ENCODE data around the gene VPS33A.

The VPS33A gene

DNA sequence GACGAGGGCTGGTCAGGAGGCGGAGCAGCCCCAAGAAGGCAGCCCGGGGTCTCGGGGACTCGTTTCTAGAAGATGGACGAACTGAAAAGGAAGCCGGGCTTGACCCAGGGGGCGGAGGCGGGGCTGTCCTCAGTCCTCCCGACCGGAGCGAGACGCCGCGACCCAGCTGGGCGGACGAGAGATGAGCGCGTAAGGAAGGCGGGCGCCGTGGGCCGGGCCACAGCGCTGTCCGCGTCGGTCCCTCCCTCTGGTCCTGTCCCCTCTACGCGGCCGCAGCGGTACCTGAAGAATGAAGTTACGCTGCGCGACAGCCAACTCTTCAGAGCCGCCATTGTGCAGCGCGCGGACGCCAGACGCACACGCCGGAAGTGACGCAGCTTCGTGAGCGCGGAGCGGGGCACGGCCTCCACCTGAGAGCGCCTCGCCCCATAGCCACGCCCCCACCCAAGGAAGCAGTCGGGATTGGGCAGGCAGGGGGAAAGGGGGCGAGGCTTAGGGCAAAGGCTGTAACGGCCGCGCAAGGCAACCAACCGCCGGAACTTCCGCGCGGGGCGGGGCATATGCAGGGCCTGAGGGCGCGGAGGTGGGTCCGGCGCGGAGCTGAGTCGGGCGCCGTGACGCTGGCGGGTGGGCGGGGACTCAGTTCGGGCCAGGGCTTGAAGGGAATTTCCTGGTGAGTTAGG, 40.5 kb downstream of the VPS33A start, which contains the start of gene DIABLO:
DIABLO (minus strand) TSS at position 370 of the 683 bp plus-strand sequence; CDS start at position 332, 38 bp downstream.
- H3K36me3 ChIP-seq (ENCODE audit: insufficient read depth, low read length): peaks cover 25% of the 10 kb centered on the region
- H3K27me3 ChIP-seq (ENCODE audit: control insufficient read depth, insufficient read depth, low read length): no peaks in the 10 kb centered on the region
- peak within 1 kb of the TSS; percentile 93 for H3K9ac ChIP-seq (ENCODE audit: low read depth, low read length)
- peaks cover 17% of the 10 kb centered on the region for H3K4me1 ChIP-seq (ENCODE audit: control insufficient read depth, insufficient read depth, low read length)
- H3K4me2 ChIP-seq (ENCODE audit: low read length): peak within 1 kb of the TSS; percentile 93
- peak within 1 kb of the TSS; percentile 95 for H3K4me3 ChIP-seq (ENCODE audit: low read length)
- no peaks in the 10 kb centered on the region for H3K9me3 ChIP-seq (replicated peaks; ENCODE audit: low read length)

DNA sequence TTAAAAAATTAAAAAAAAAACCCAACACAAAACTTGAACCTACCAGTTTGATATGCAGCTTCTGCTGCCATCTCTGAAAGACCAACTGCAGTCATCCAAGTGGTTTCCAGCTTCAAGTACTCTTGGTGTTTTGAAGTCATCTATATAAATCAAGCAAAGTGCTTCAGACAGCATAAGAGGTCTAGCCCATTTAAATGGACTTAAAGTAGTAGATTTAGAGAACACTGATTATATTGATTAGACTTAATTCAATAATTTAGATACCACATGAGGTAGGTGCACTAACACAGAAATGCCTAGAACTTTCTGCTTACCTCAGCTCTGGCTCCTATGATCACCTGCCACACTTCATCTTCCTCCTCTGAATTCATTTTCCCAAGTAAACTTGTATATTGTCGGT, 49.8 kb downstream of the VPS33A start:
- Histone ChIP-seq H3K27me3 (ENCODE audit: control insufficient read depth, insufficient read depth, low read length) (no peaks in the 10 kb centered on the region), H3K9me3 (replicated peaks; ENCODE audit: low read length) (no peaks in the 10 kb centered on the region), H3K4me3 (ENCODE audit: low read length) (no peak overlapping the region), H3K36me3 (ENCODE audit: insufficient read depth, low read length) (peaks cover 57% of the 10 kb centered on the region), H3K4me1 (ENCODE audit: control insufficient read depth, insufficient read depth, low read length) (no peaks in the 10 kb centered on the region), H3K9ac (ENCODE audit: low read depth, low read length) (no peak overlapping the region), H3K4me2 (ENCODE audit: low read length) (no peak overlapping the region)

DNA sequence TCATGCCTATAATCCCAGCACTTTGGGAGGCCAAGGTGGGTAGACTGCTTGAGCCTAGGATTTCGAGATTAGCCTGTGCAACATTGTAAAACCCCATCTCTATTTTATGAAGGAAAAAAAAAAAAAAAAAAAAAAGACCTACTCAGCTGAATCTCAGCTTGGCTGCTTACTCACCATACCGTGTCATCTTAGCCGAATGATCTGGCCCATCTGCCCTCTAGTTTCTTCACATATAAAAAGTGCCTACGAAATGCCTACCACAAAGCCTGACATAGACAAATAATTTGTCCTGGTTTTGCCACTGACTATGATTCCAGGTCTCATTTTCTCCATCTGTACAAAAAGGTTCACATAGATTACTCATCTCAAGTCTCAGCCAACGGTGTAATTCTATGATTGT, 50.5 kb downstream of the VPS33A start:
- Histone ChIP-seq H3K9me3 (replicated peaks; ENCODE audit: low read length) (no peaks in the 10 kb centered on the region), H3K36me3 (ENCODE audit: insufficient read depth, low read length) (peaks cover 55% of the 10 kb centered on the region), H3K27me3 (ENCODE audit: control insufficient read depth, insufficient read depth, low read length) (no peaks in the 10 kb centered on the region), H3K4me2 (ENCODE audit: low read length) (no peak overlapping the region), H3K9ac (ENCODE audit: low read depth, low read length) (no peak overlapping the region), H3K4me3 (ENCODE audit: low read length) (no peak overlapping the region), H3K4me1 (ENCODE audit: control insufficient read depth, insufficient read depth, low read length) (no peaks in the 10 kb centered on the region)

DNA sequence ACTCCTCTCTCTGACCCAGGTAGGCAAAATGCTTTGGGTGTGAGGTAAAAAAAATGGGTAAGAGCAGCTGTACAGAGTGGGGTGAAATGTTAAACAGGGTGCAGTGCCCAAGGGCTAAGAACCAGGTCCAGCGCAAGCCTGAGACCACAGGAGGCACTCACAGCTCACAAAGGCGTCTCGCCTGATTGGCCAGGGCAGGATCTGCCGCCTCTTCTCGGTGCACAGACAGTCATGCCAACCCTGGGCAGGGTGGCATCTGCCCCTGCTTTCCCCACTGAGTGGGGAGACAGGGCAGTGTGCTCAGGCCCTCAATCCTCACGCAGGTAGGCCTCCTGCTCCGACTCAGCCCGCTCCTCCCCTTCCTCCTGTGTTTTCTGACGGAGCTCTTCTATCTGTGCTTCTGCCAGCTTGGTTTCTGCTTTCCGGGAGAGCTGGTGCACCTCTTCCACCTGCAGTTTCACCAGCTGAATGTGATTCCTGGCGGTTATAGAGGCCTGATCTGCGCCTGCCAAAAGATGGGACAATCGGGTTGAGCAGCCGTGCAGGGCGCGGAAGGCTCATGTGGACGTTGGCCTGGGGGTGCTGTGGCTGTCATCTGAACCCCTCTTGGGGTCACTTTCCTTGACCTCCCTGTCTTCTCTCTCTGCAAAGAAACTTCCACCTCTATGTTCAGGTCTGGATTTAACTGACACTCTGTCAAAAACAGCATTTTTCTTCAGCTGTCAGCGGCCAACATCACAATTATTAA, 58.0 kb downstream of the VPS33A start:
- Histone ChIP-seq H3K4me2 (ENCODE audit: low read length) (no peak overlapping the region), H3K9me3 (replicated peaks; ENCODE audit: low read length) (no peaks in the 10 kb centered on the region), H3K4me3 (ENCODE audit: low read length) (no peak overlapping the region), H3K36me3 (ENCODE audit: insufficient read depth, low read length) (peaks cover 46% of the 10 kb centered on the region), H3K4me1 (ENCODE audit: control insufficient read depth, insufficient read depth, low read length) (peaks cover 7% of the 10 kb centered on the region), H3K27me3 (ENCODE audit: control insufficient read depth, insufficient read depth, low read length) (peaks cover 20% of the 10 kb centered on the region), H3K9ac (ENCODE audit: low read depth, low read length) (no peak overlapping the region)

DNA sequence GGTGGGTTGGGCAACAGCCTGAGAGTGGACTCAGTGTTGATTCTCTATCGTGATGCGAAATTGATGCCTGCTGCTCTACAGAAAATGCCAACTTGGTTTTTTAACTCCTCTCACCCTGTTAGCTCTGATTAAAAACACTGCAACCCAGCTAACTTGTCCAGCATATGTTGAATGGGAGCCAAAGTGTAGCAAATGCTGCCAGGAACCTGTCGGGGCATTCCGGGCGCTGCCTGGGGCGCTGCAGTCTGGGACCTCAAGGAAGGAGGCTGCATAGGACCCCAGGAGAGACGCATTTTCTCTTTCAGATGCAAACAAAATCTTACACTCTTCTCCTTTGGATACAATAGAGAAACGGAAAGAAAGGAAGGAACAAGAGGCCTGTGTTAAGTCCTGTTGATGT, 58.9 kb downstream of the VPS33A start:
- no peak overlapping the region for H3K4me3 ChIP-seq (ENCODE audit: low read length)
- peaks cover 12% of the 10 kb centered on the region for H3K4me1 ChIP-seq (ENCODE audit: control insufficient read depth, insufficient read depth, low read length)
- H3K4me2 ChIP-seq (ENCODE audit: low read length): no peak overlapping the region
- H3K9ac ChIP-seq (ENCODE audit: low read depth, low read length): no peak overlapping the region
- peaks cover 40% of the 10 kb centered on the region for H3K36me3 ChIP-seq (ENCODE audit: insufficient read depth, low read length)
- H3K27me3 ChIP-seq (ENCODE audit: control insufficient read depth, insufficient read depth, low read length): peaks cover 20% of the 10 kb centered on the region
- no peaks in the 10 kb centered on the region for H3K9me3 ChIP-seq (replicated peaks; ENCODE audit: low read length)

DNA sequence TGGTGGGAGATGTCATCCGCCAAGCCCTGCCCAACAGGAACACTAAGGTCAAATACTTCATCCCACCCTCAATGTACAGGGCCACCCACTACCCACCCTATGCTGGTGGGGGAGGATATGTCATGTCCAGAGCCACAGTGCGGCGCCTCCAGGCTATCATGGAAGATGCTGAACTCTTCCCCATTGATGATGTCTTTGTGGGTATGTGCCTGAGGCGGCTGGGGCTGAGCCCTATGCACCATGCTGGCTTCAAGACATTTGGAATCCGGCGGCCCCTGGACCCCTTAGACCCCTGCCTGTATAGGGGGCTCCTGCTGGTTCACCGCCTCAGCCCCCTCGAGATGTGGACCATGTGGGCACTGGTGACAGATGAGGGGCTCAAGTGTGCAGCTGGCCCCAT, 59.3 kb downstream of the VPS33A start:
- peaks cover 36% of the 10 kb centered on the region for H3K36me3 ChIP-seq (ENCODE audit: insufficient read depth, low read length)
- H3K9ac ChIP-seq (ENCODE audit: low read depth, low read length): no peak overlapping the region

DNA sequence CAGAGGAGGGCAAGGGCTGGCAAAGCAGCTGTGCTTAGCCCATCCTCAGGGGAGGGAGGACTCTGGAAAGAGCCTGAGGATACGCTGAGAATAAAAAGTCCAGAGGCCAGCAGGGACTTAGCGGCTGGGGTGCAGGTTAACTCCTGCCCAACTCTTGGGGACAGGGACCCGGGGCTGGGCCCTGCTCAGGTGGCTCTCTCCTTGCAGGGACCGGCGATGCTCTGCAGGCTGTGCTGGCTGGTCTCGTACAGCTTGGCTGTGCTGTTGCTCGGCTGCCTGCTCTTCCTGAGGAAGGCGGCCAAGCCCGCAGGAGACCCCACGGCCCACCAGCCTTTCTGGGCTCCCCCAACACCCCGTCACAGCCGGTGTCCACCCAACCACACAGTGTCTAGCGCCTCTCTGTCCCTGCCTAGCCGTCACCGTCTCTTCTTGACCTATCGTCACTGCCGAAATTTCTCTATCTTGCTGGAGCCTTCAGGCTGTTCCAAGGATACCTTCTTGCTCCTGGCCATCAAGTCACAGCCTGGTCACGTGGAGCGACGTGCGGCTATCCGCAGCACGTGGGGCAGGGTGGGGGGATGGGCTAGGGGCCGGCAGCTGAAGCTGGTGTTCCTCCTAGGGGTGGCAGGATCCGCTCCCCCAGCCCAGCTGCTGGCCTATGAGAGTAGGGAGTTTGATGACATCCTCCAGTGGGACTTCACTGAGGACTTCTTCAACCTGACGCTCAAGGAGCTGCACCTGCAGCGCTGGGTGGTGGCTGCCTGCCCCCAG, 60.0 kb downstream of the VPS33A start:
- Histone ChIP-seq H3K4me1 (ENCODE audit: control insufficient read depth, insufficient read depth, low read length) (peaks cover 12% of the 10 kb centered on the region), H3K4me2 (ENCODE audit: low read length) (no peak overlapping the region), H3K36me3 (ENCODE audit: insufficient read depth, low read length) (peaks cover 32% of the 10 kb centered on the region), H3K9ac (ENCODE audit: low read depth, low read length) (no peak overlapping the region), H3K9me3 (replicated peaks; ENCODE audit: low read length) (no peaks in the 10 kb centered on the region), H3K4me3 (ENCODE audit: low read length) (no peak overlapping the region), H3K27me3 (ENCODE audit: control insufficient read depth, insufficient read depth, low read length) (peaks cover 20% of the 10 kb centered on the region)

More for the DNA sequence above, 59.3 kb downstream of the VPS33A start:
- no peak overlapping the region for H3K4me2 ChIP-seq (ENCODE audit: low read length)
- peaks cover 12% of the 10 kb centered on the region for H3K4me1 ChIP-seq (ENCODE audit: control insufficient read depth, insufficient read depth, low read length)
- no peak overlapping the region for H3K4me3 ChIP-seq (ENCODE audit: low read length)
- peaks cover 20% of the 10 kb centered on the region for H3K27me3 ChIP-seq (ENCODE audit: control insufficient read depth, insufficient read depth, low read length)
- H3K9me3 ChIP-seq (replicated peaks; ENCODE audit: low read length): no peaks in the 10 kb centered on the region

DNA sequence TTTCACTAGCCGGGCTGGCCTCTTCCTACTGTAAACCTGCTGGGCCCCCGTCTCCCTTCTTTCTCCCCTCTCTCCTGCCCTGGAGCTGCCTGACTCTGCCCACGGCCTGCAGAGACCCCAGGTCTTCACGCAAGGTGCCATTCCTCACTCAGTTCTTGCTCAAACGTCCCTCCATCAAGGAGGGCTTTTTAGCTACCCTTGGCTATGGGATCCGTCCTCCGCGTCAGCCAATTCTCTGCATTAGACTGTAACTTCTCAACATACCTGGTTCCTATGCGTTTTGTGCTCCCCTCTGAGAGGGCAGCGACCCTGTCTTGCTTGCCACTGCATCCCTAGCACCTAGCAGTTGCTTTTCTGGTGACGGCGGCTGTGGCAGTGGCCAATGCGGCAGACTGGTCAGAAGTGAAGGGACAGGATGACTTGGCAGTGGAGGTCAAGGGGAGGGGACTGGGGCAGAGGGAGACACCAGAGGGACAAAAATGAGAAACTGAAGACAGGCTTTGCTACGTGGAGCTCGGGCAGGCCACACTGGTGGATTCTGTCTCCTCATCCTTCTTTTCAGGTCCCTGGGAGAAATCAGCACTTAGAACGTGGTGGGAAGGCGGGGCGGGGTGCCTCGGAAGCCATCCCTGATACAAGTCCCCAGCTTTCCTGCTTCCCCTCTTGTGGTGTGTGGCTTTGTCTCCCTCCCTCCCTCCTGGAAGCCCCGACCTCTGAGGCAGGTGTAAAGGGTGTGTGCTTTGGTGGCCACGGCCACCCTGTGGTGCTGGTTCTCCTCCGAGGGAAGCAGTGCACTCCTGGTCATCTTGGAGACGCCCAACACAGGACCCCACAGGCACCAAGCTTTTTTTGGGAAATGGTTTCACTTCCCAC, 61.0 kb downstream of the VPS33A start:
- Histone ChIP-seq H3K4me2 (ENCODE audit: low read length) (no peak overlapping the region), H3K36me3 (ENCODE audit: insufficient read depth, low read length) (peaks cover 30% of the 10 kb centered on the region), H3K4me1 (ENCODE audit: control insufficient read depth, insufficient read depth, low read length) (peaks cover 12% of the 10 kb centered on the region), H3K9ac (ENCODE audit: low read depth, low read length) (no peak overlapping the region), H3K27me3 (ENCODE audit: control insufficient read depth, insufficient read depth, low read length) (peaks cover 20% of the 10 kb centered on the region), H3K9me3 (replicated peaks; ENCODE audit: low read length) (no peaks in the 10 kb centered on the region), H3K4me3 (ENCODE audit: low read length) (no peak overlapping the region)

DNA sequence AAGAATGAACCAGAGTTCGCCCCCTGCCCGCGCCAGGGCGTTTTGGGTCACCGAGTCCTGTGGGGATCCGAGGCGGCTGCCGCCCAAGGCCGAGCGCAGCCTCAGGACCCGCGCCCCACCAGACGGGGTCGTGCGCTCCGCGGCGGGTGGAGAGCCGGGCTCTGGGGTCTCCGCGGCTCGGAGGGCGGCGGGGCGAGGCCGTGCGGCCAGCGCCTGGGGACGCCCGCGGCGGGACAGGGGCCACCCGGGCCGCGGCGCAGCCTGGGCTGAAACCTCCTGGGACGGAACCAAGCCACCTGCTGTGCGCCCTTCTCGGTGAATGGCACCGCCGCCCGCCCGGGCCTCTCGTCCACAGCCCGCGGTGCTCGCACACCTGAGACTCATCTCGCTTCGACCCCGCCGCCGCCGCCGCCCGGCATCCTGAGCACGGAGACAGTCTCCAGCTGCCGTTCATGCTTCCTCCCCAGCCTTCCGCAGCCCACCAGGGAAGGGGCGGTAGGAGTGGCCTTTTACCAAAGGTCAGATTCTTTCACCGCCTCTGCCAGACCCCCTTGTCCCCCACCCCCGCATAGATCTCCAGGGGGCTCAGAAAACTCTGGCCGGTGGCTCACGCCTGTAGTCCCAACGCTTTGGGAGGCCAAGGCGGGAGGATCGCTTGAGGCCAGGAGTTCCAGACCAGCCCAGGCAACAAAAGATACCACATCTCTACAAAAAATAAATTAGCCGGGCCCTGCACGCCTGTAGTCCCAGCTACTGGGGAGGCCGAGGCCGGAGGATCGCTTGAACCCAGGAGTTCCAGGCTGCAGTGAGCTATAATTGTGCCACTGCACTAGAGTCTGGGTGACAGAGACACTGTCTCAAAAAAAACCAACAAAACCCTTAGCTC, 61.9 kb downstream of the VPS33A start:
- Histone ChIP-seq H3K4me2 (ENCODE audit: low read length) (peak overlapping the region; percentile 91), H3K9ac (ENCODE audit: low read depth, low read length) (no peak overlapping the region), H3K36me3 (ENCODE audit: insufficient read depth, low read length) (peaks cover 23% of the 10 kb centered on the region), H3K4me1 (ENCODE audit: control insufficient read depth, insufficient read depth, low read length) (peaks cover 12% of the 10 kb centered on the region), H3K4me3 (ENCODE audit: low read length) (peak overlapping the region; percentile 64), H3K9me3 (replicated peaks; ENCODE audit: low read length) (no peaks in the 10 kb centered on the region), H3K27me3 (ENCODE audit: control insufficient read depth, insufficient read depth, low read length) (peaks cover 20% of the 10 kb centered on the region)
